H9 (cell line): ENCODE data around the gene TCERG1L. TPM values are rescaled to one million over a fixed set of nuclear protein-coding genes. Genes with fewer than 3 reads are reported as not detected.

Experiments used
- DNase-seq: peaks from one replicate; pipeline ENCODE4 v3.0.0-alpha.2; 2017
- H2AFZ ChIP-seq: one replicate; pipeline ENCODE4 v1.6.1; 2013; ENCODE audit warnings: mild to moderate bottlenecking, low read length, control low read depth, moderate library complexity
- H2AK5ac ChIP-seq: 2 replicates; pipeline ENCODE4 v1.6.1; 2013; ENCODE audit warnings: low read length, control low read depth, mixed read lengths; ENCODE audit not compliant: insufficient read length
- H2BK120ac ChIP-seq: one replicate; pipeline ENCODE4 v1.6.1; 2013; ENCODE audit warnings: low read depth, mild to moderate bottlenecking, low read length, control low read depth, inconsistent platforms; ENCODE audit not compliant: poor library complexity, severe bottlenecking
- H2BK12ac ChIP-seq: 2 replicates; pipeline ENCODE4 v1.6.1; 2013; ENCODE audit warnings: low read length, control low read depth, mixed read lengths, low read depth; ENCODE audit not compliant: insufficient read length
- H2BK15ac ChIP-seq: 2 replicates; pipeline ENCODE4 v1.6.1; 2013; ENCODE audit warnings: low read depth, low read length, control low read depth
- H2BK20ac ChIP-seq: one replicate; pipeline ENCODE4 v1.6.1; 2013; ENCODE audit warnings: low read depth, mild to moderate bottlenecking, low read length, control low read depth, inconsistent platforms; ENCODE audit not compliant: poor library complexity, severe bottlenecking
- H2BK5ac ChIP-seq: 2 replicates; pipeline ENCODE4 v1.6.1; 2013; ENCODE audit warnings: low read length, control low read depth, mixed read lengths; ENCODE audit not compliant: insufficient read length
- H3K14ac ChIP-seq: 2 replicates; pipeline ENCODE4 v1.6.1; 2013; ENCODE audit warnings: low read length, control low read depth; ENCODE audit not compliant: insufficient read depth
- H3K18ac ChIP-seq: 2 replicates; pipeline ENCODE4 v1.6.1; 2013; ENCODE audit warnings: low read depth, mild to moderate bottlenecking, mixed read lengths, low read length, control low read depth; ENCODE audit not compliant: insufficient read length
- H3K23ac ChIP-seq: 2 replicates; pipeline ENCODE4 v1.6.1; 2013; ENCODE audit warnings: low read length, control low read depth, mixed read lengths, low read depth; ENCODE audit not compliant: insufficient read length
- H3K23me2 ChIP-seq: 2 replicates; pipeline ENCODE4 v1.6.1; 2013; ENCODE audit warnings: low read depth, mild to moderate bottlenecking, mixed read lengths, low read length, control low read depth; ENCODE audit not compliant: insufficient read length, poor library complexity, severe bottlenecking
- H3K27ac ChIP-seq: 2 replicates; pipeline ENCODE4 v1.5.1; 2013; ENCODE audit warnings: low read length, control low read depth, mixed read lengths, low read depth; ENCODE audit not compliant: insufficient read length
- H3K27me3 ChIP-seq: 2 replicates; pipeline ENCODE4 v1.6.1; 2013; ENCODE audit warnings: low read length, control low read depth, inconsistent platforms; ENCODE audit not compliant: insufficient read depth
- H3K4ac ChIP-seq: 2 replicates; pipeline ENCODE4 v1.6.1; 2013; ENCODE audit warnings: low read depth, mild to moderate bottlenecking, control low read depth, inconsistent platforms, low read length, moderate library complexity
- H3K4me1 ChIP-seq: 2 replicates; pipeline ENCODE4 v1.6.1; 2013; ENCODE audit warnings: low read length, control low read depth, inconsistent platforms; ENCODE audit not compliant: insufficient read depth
- H3K4me2 ChIP-seq: 2 replicates; pipeline ENCODE4 v1.6.1; 2013; ENCODE audit warnings: low read length, control low read depth, mixed read lengths; ENCODE audit not compliant: insufficient read length, insufficient read depth
- H3K56ac ChIP-seq: 2 replicates; pipeline ENCODE4 v1.6.1; 2013; ENCODE audit warnings: low read depth, mild to moderate bottlenecking, mixed read lengths, low read length, control low read depth; ENCODE audit not compliant: insufficient read length
- H3K79me1 ChIP-seq: 2 replicates; pipeline ENCODE4 v1.6.1; 2013; ENCODE audit warnings: low read depth, mild to moderate bottlenecking, moderate library complexity, low read length, control low read depth, inconsistent platforms; ENCODE audit not compliant: insufficient read depth, poor library complexity, severe bottlenecking
- H3K79me2 ChIP-seq: 2 replicates; pipeline ENCODE4 v1.6.1; 2013; ENCODE audit warnings: low read length, control low read depth, inconsistent platforms; ENCODE audit not compliant: insufficient read depth
- H3K9ac ChIP-seq: 2 replicates; pipeline ENCODE4 v1.6.1; 2013; ENCODE audit warnings: low read length, control low read depth, mixed read lengths; ENCODE audit not compliant: insufficient read length; ENCODE audit errors: extremely low read depth
- H3K9me3 ChIP-seq: one replicate; pipeline ENCODE4 v1.6.1; 2013; ENCODE audit warnings: low read depth, low read length, inconsistent platforms; ENCODE audit not compliant: control insufficient read depth
- H3T11ph ChIP-seq: one replicate; pipeline ENCODE4 v1.6.1; 2013; ENCODE audit warnings: mild to moderate bottlenecking, low read length, control low read depth, inconsistent platforms
- H4K20me1 ChIP-seq: one replicate; pipeline ENCODE4 v1.6.1; 2013; ENCODE audit not compliant: control insufficient read depth, insufficient read length, insufficient read depth
- H4K5ac ChIP-seq: 2 replicates; pipeline ENCODE4 v1.6.1; 2013; ENCODE audit warnings: low read depth, mild to moderate bottlenecking, mixed read lengths, low read length, control low read depth; ENCODE audit not compliant: insufficient read length
- H4K8ac ChIP-seq: replicated peaks from 2 replicates; pipeline ENCODE4 v1.6.1; 2013; ENCODE audit warnings: low read length, control low read depth, mixed read lengths, low read depth; ENCODE audit not compliant: insufficient read length
- H4K91ac ChIP-seq: 2 replicates; pipeline ENCODE4 v1.6.1; 2013; ENCODE audit warnings: low read depth, mild to moderate bottlenecking, moderate library complexity, mixed read lengths, low read length, control low read depth; ENCODE audit not compliant: insufficient read length
- H3K27ac Mint-ChIP-seq, 3 experiments: 2 replicates in 2 of 3; 3 replicates in 1 of 3; pipeline ENCODE4 v1.8.0; 2020 to 2021; ENCODE audit warnings: mixed read lengths in 3 of 3, mild to moderate bottlenecking in 1 of 3, moderate library complexity in 1 of 3
- H3K27me3 Mint-ChIP-seq: 2 replicates; pipeline ENCODE4 v1.8.0; 2021; ENCODE audit warnings: low read depth, mild to moderate bottlenecking, moderate library complexity, mixed read lengths
- H3K36me3 Mint-ChIP-seq, 3 experiments: 2 replicates in 2 of 3; 3 replicates in 1 of 3; pipeline ENCODE4 v1.8.0; 2020 to 2021; ENCODE audit warnings: low read depth in 3 of 3, mixed read lengths in 3 of 3; ENCODE audit not compliant: insufficient read depth in 1 of 3
- H3K4me1 Mint-ChIP-seq, 2 experiments: 2 replicates each; pipeline ENCODE4 v1.8.0; 2020; ENCODE audit warnings: mixed read lengths in 2 of 2
- H3K4me3 Mint-ChIP-seq, 2 experiments: 2 replicates in 1 of 2; 3 replicates in 1 of 2; pipeline ENCODE4 v1.8.0; 2020 to 2021; ENCODE audit warnings: mild to moderate bottlenecking in 2 of 2, mixed read lengths in 2 of 2, moderate library complexity in 1 of 2
- H3K9me3 Mint-ChIP-seq, 2 experiments: 2 replicates in 1 of 2; 3 replicates in 1 of 2; pipeline ENCODE4 v1.8.0; 2020; ENCODE audit warnings: mild to moderate bottlenecking in 2 of 2, mixed read lengths in 2 of 2, moderate library complexity in 1 of 2
- CTCF ChIP-seq: fragments of 200-600 bp; sonication (generic); conservative IDR thresholded peaks from 3 replicates; pipeline ENCODE4 v1.8.0; 2021; ENCODE audit warnings: antibody characterized with exemption, mild to moderate bottlenecking
- WGBS: extraction: QIAGEN DNeasy Blood & Tissue Kit; methylation state at CpG from one replicate; pipeline ENCODE4 v1.1.7; 2013; ENCODE audit warnings: missing lambda C conversion rate, low lambda C conversion rate, mixed read lengths; ENCODE audit not compliant: insufficient read length; ENCODE audit errors: extremely low coverage; 5-methylcytosine and 5-hydroxymethylcytosine counted together
- total RNA-seq: library from RNA; stranded (reverse); gene quantifications from 2 replicates; pipeline ENCODE4 v1.2.1, GENCODE V29; 2021

TCERG1L gene
- total RNA-seq, 1 experiment from 2014 or later: 3.3 TPM

GRCh38 chr10:131141645-131142516, 169.6 kb downstream of the TCERG1L start:
- no peaks in the 10 kb centered on the region for H3K79me2 ChIP-seq
- no peak for DNase-seq
- H3K9me3 ChIP-seq: no peaks in the 10 kb centered on the region
- H3K4me2 ChIP-seq: no peak overlapping the region
- no peak overlapping the region for H2BK120ac ChIP-seq
- Mint-ChIP-seq H3K4me1 (peaks cover 25 to 41% of the 10 kb centered on the region in 2 experiments), H3K27ac (peak overlapping the region in 1 of 3 experiments; percentile 89; a peak in 1 of 7 replicates), H3K27me3 (peaks cover 2% of the 10 kb centered on the region; the same call in 1 of the 2 replicates), H3K4me3 (no peak overlapping the region), H3K9me3 (peaks cover 0 to 8% of the 10 kb centered on the region in 2 experiments; a peak in 3 of 5 replicates), H3K36me3 (peaks cover 3 to 12% (median 6%) of the 10 kb centered on the region in 3 experiments; a peak in 5 of 7 replicates)
- no peak overlapping the region for H2BK5ac ChIP-seq
- no peak overlapping the region for H2BK15ac ChIP-seq
- H2BK12ac ChIP-seq: no peak overlapping the region
- H3K18ac ChIP-seq: no peak overlapping the region
- whole genome bisulfite sequencing: no CpG with 5 or more reads among the region's 15 CpGs
- no peak overlapping the region for H3K27ac ChIP-seq
- peak; percentile 42; the same call in 2 of the 3 replicates for TF ChIP-seq CTCF
- H3K23me2 ChIP-seq: no peaks in the 10 kb centered on the region
- no peaks in the 10 kb centered on the region for H3K4me1 ChIP-seq
- H3T11ph ChIP-seq: no peak overlapping the region
- H4K5ac ChIP-seq: no peak overlapping the region
- H3K14ac ChIP-seq: no peak overlapping the region
- H3K23ac ChIP-seq: no peak overlapping the region
- H3K27me3 ChIP-seq: no peaks in the 10 kb centered on the region
- no peak overlapping the region for H2AK5ac ChIP-seq
- H3K79me1 ChIP-seq: no peaks in the 10 kb centered on the region
- no peaks in the 10 kb centered on the region for H4K20me1 ChIP-seq
- no peak overlapping the region for H4K91ac ChIP-seq
- H2BK20ac ChIP-seq: no peak overlapping the region
- no peak overlapping the region for H4K8ac ChIP-seq
- no peak overlapping the region for H3K4ac ChIP-seq
- no peak overlapping the region for H3K56ac ChIP-seq
- no peak overlapping the region for H2AFZ ChIP-seq
- no peak overlapping the region for H3K9ac ChIP-seq
